Heart left ventricle (tissue), 13 donors: Measurements from ENCODE around the gene DIAPH2.

Experiments
- CTCF ChIP-seq, 12 donors: fragments of 200-600 bp; sonication (generic) in 4 of 12; IDR thresholded peaks; one replicate each; pipeline versions ENCODE4 v1.5.0 to v1.8.0; 2018 to 2022; ENCODE audit warnings: antibody characterized with exemption in 12 of 12, mild to moderate bottlenecking in 5 of 12
- POLR2A ChIP-seq, 2 donors: fragments of 450-650 bp; IDR thresholded peaks; one replicate each; pipeline ENCODE4 v1.6.1; 2017; ENCODE audit warnings: antibody characterized with exemption in 2 of 2, mild to moderate bottlenecking in 2 of 2, moderate library complexity in 2 of 2
- donor health status: ischemic (EF 13 %, LVEDD 7.1; RV severe dilation, severe dysfunction).
- donor health status: DM: no; HTN: yes; CAD: no.
- donor health status: DM: no; HTN: no; CAD: no.
- donor health status: ischemic (EF 25% LVEDD 6.9; RV normal size, moderate dysfunction).
- donor health status: ischemic (EF 25% LVEDD 5.7; RV mildly dilated, moderate dysfunction).
- donor health status: ischemic (EF 35%, LVEDD 5.7; RV mildly dilated, moderate dysfunction).
- donor health status: nonischemic (EF 11% LVEDD 7.7; RV severe dilation, severe dysfunction).
- donor health status: DM: yes; HTN: yes; CAD: no.
- donor health status: PGD.
- donor health status: ischemic (EF 29% LVEDD 5.4; RV normal size, mild dysfunction).
- donor health status: nonischemic (EF 23%, LVEDD 6.1; RV moderate dilation, normal function).

GRCh38 chrX:97633798-97634197, 949.2 kb downstream of the DIAPH2 start:
- TF ChIP-seq POLR2A (IDR thresholded peaks at IDR 0.05) (no peak), CTCF (IDR thresholded peaks at IDR 0.05) (no peak)
